IPS-15b (cell line): ENCODE data around the gene ORM2.

Experiments
- H3K27me3 ChIP-seq: one replicate; pipeline ENCODE4 v1.6.1; 2013; ENCODE audit warnings: low read length; ENCODE audit not compliant: control insufficient read depth, insufficient read depth
- H3K36me3 ChIP-seq: one replicate; pipeline ENCODE4 v1.6.1; 2013; ENCODE audit warnings: low read length; ENCODE audit not compliant: control insufficient read depth, insufficient read depth
- H3K4me1 ChIP-seq: one replicate; pipeline ENCODE4 v1.6.1; 2013; ENCODE audit warnings: mild to moderate bottlenecking, low read length; ENCODE audit not compliant: control insufficient read depth, insufficient read depth
- H3K4me3 ChIP-seq: one replicate; pipeline ENCODE4 v1.5.1; 2013; ENCODE audit warnings: low read depth, low read length
- H3K9ac ChIP-seq: one replicate; pipeline ENCODE4 v1.6.1; 2013; ENCODE audit warnings: low read depth, mild to moderate bottlenecking, low read length
- H3K9me3 ChIP-seq: one replicate; pipeline ENCODE4 v1.6.1; 2013; ENCODE audit warnings: mild to moderate bottlenecking, low read length; ENCODE audit not compliant: control insufficient read depth, insufficient read depth

Gene ORM2

DNA sequence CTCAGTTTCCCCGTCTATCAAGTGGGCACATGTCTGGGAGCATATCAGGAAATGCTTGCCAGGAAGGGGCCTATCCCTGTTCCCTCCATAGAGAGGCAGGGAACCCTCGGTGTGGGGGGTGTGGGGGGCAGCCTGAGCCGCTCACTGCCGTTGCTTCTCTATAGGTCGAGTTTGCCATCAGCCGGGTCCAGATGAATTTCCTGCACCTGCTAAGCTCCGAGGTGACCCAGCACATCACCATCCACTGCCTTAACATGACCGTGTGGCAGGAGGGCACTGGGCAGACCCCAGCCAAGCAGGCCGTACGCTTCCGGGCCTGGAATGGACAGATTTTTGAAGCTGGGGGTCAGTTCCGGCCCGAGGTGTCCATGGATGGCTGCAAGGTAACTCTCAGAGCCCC, 20.6 kb upstream of the ORM2 start:
- H3K36me3 ChIP-seq: peaks cover 8% of the 10 kb centered on the region

GRCh38 chr9:114310471-114311450, 18.9 kb upstream of the ORM2 start:
- Histone ChIP-seq H3K9ac (no peak overlapping the region), H3K9me3 (no peaks in the 10 kb centered on the region)

More for the DNA sequence above, 20.6 kb upstream of the ORM2 start:
- no peak overlapping the region for H3K4me3 ChIP-seq
- no peaks in the 10 kb centered on the region for H3K4me1 ChIP-seq
- no peaks in the 10 kb centered on the region for H3K27me3 ChIP-seq
- H3K9me3 ChIP-seq: no peaks in the 10 kb centered on the region
- no peak overlapping the region for H3K9ac ChIP-seq

DNA sequence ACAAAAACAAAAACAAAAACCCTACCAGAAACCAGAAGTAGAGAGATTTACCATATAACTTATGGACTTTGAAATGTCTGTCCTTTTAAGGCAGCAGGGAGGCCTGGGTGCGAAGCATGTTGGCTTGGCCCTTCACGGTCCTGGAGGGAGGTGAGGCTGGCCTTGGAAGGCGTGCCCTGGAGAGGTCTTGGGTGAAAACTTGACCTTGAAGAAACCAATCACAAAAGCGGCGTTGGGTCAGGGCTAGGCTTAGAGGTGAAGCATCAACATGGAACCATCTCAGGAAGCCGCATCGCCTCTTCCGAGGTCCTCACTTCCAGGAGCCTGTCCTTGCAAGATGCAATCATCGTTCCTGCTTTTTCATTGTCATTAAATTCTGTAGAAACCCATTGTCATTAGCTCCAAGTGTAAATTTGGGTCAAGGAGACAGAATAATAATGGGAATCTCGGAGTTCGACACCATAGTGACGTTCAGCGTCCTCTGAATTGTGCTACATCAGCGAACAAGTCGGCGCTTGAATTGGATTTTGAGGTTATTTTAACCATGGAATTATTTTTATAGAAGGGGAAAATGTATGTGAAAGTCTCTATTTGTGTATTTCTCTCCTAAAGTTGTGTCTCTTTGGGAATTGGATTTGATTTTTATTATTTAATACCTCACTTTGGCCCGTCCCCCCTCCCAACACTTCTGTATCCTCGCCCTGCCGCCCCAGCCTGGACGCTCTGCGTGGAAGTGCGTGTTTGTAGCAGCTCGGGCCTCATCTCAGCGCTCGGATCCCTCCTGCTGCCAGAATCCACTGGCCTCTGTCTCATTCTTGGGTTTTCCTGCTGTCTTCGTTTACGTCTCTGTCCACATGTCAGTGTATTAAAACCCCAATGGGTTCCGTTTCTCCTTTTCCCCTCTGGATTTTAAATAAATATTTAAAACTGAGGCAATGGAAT, 17.8 kb upstream of the ORM2 start:
- no peak overlapping the region for H3K4me3 ChIP-seq
- H3K27me3 ChIP-seq: no peaks in the 10 kb centered on the region
- H3K4me1 ChIP-seq: no peaks in the 10 kb centered on the region
- peaks cover 6% of the 10 kb centered on the region for H3K36me3 ChIP-seq
- no peak overlapping the region for H3K9ac ChIP-seq
- H3K9me3 ChIP-seq: no peaks in the 10 kb centered on the region

More at GRCh38 chr9:114310471-114311450, 18.9 kb upstream of the ORM2 start:
- Histone ChIP-seq H3K4me1 (no peaks in the 10 kb centered on the region), H3K36me3 (peaks cover 6% of the 10 kb centered on the region), H3K27me3 (no peaks in the 10 kb centered on the region), H3K4me3 (no peak overlapping the region)

GRCh38 chr9:114312513-114312875, 17.2 kb upstream of the ORM2 start:
- Histone ChIP-seq H3K4me1 (no peaks in the 10 kb centered on the region), H3K27me3 (no peaks in the 10 kb centered on the region), H3K36me3 (peaks cover 6% of the 10 kb centered on the region), H3K4me3 (no peak overlapping the region), H3K9ac (no peak overlapping the region), H3K9me3 (no peaks in the 10 kb centered on the region)

- Histone ChIP-seq H3K4me1 (no peaks in the 10 kb centered on the region), H3K4me3 (no peak overlapping the region), H3K9me3 (no peaks in the 10 kb centered on the region), H3K36me3 (peaks cover 6% of the 10 kb centered on the region), H3K9ac (no peak overlapping the region), H3K27me3 (no peaks in the 10 kb centered on the region)
Observed at GRCh38 chr9:114313186-114313585, 16.5 kb upstream of the ORM2 start.

DNA sequence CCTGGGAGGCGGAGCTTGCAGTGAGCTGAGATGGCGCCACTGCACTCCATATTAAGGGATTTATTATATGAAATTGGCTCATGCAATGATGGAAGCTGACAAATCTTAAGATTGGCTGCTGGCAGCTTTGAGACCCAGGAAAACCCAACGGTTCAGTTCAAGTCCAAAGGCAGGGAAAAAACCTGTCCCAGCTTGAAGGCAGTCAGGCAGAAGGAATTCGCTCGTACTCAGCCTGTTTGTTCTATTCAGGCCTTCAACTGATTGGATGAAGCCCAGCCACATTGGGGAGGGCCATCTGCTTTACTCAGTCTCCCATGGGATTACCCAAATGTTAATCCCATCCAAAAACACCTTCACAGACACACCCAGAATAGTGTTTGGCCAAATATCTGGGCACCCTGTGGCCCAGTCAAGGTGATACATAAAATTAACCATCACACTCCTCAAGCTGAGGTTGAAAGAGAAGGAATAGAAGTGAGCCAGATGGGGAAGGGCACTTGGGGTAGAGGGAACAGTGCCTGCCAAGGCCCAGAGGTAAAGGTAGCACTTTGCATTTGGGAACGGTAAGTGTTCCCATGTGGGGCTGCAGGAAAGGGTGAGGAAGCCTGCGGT, 15.3 kb upstream of the ORM2 start:
- no peaks in the 10 kb centered on the region for H3K9me3 ChIP-seq

DNA sequence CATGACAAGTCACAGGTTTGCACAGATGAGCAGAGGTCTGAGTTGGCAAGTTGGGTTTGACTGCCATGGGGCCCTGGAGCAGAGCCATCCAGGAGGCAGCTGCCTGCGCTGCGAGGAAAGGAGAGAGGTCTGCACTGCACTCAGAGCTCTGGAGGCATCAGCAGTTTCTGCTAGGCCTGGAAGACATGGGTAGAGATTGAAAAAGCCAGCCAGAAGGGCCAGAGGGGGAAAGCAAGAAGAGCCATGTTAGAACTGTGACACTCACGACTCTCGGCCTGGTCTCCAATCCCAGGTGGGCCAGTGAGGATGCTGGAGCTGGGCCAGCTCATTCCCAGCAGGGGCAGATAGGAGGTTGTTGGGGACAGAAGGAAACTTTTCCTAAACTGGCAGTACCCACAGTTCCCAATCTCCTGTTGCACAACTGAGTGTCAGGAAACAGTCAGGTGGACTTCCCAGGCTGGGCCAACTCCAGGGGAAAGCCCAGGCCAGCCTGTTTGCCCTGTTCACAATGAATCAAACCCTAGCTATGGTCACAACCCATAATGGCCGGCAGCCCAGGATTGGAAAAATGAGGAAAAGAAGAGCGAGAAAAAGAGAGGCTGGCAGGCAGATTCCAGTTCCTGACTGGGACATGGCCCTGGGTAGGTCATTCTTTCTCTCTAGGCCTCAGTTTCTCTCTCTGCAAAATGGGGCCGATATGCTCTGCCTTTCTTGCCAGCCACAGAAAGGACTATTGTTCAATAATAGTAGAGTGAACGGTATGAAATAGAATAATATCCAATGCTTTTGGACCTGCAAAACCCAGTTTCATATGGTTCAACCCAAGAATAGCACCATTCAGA, 14.6 kb upstream of the ORM2 start:
- peaks cover 3% of the 10 kb centered on the region for H3K36me3 ChIP-seq
- no peaks in the 10 kb centered on the region for H3K27me3 ChIP-seq
- H3K9ac ChIP-seq: no peak overlapping the region
- no peaks in the 10 kb centered on the region for H3K9me3 ChIP-seq
- no peaks in the 10 kb centered on the region for H3K4me1 ChIP-seq
- H3K4me3 ChIP-seq: no peak overlapping the region

More for the DNA sequence above, 15.3 kb upstream of the ORM2 start:
- Histone ChIP-seq H3K27me3 (no peaks in the 10 kb centered on the region), H3K36me3 (peaks cover 3% of the 10 kb centered on the region), H3K9ac (no peak overlapping the region), H3K4me1 (no peaks in the 10 kb centered on the region), H3K4me3 (no peak overlapping the region)

DNA sequence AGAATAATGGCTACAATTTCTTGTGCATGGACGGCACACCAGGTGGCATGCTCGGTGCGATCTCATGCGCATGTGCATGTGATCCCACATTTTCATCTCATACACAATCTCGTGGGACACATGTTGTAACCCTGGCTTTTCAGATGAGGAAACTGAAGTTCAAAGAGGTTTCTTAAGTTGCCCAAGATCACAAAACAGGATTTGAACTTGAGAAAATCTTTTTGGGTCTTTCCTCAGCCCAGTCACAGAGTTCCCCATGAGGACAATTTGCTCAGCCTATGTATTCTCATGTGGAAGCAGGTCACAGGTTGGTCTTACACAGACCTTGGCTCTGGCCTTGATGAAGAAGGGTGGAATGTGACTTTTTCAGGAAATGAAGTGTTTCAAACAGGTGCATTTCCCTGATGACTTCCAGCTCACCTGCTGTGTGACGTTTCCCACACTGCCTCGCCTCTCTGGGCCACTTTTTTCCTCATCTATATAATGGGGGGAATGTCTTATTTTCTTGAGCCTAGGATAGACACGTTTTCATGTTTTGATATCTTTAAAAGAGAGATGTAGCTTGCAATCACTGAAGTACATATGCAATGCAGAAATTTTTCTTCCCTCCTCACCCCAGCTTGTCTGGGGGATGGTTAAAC, 13.8 kb upstream of the ORM2 start:
- H3K9ac ChIP-seq: no peak overlapping the region
- H3K9me3 ChIP-seq: no peaks in the 10 kb centered on the region
- no peaks in the 10 kb centered on the region for H3K27me3 ChIP-seq
- H3K36me3 ChIP-seq: peaks cover under 1% of the 10 kb centered on the region
- no peaks in the 10 kb centered on the region for H3K4me1 ChIP-seq
- no peak overlapping the region for H3K4me3 ChIP-seq

- no peak overlapping the region for H3K9ac ChIP-seq
Observed at GRCh38 chr9:114316605-114317230, 13.0 kb upstream of the ORM2 start.

DNA sequence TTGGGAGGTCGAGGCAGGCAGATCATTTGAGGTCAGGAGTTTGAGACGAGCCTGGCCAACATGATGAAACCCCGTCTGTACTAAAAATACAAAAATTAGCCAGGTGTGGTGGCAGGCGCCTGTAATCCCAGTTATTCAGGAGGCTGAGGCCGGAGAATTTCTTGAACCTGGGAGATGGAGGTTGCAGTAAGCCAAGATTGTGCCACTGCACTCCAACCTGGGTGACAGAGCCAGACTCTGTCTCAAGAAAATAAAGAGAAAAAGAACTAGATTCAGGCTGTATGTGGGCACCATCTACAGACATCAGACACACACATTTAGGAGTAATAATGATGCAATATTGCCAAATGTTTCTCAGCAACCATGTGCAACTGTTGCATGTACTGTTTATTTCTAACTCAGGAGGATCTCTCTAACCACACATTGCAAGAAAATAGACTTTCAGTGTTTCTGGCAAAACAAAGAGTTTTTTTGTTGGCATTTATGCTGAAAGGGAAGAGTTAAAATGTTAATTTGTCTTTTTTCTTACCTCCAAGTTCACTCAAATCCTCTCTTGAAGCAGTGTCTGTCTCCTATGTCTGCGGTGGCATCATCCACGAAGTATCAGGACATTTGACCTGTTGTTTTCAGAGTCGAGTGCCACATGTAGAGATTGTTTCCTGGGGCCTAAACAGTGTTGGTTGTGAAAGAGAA, 11.9 kb upstream of the ORM2 start:
- Histone ChIP-seq H3K36me3 (no peaks in the 10 kb centered on the region), H3K4me1 (no peaks in the 10 kb centered on the region), H3K9me3 (no peaks in the 10 kb centered on the region), H3K27me3 (no peaks in the 10 kb centered on the region), H3K4me3 (no peak overlapping the region), H3K9ac (no peak overlapping the region)

More at GRCh38 chr9:114316605-114317230, 13.0 kb upstream of the ORM2 start:
- H3K27me3 ChIP-seq: no peaks in the 10 kb centered on the region
- no peaks in the 10 kb centered on the region for H3K9me3 ChIP-seq
- no peak overlapping the region for H3K4me3 ChIP-seq
- no peaks in the 10 kb centered on the region for H3K36me3 ChIP-seq
- no peaks in the 10 kb centered on the region for H3K4me1 ChIP-seq
